ENCODE data around the gene ARPC1B. TPM values are rescaled to one million over a fixed set of nuclear protein-coding genes. Genes with fewer than 3 reads are reported as not detected.
"Not testable (repeated sequence)": the region's sequence is repeated elsewhere in the genome, so short reads cannot be mapped to it uniquely, and the experiment has no call there.

The ARPC1B gene
- total RNA-seq, 1 experiment from 2014 or later = 381 TPM

GRCh38 chr7:99375070-99375807 is 709 bp downstream of the ARPC1B start:
- H3K4me2 ChIP-seq (ENCODE audit: low read length) = peak overlapping the region; percentile 97
- H3F3A ChIP-seq (ENCODE audit: low read length, unreplicated experiment) = no peaks in the 10 kb centered on the region
- no TSS peak for BruUV-seq (replicated peaks)
- DNase-seq (peak; percentile 78), ATAC-seq (peak; percentile 70)
- H3K9me3 ChIP-seq (ENCODE audit: low read length) = no peaks in the 10 kb centered on the region
- H2AFZ ChIP-seq (ENCODE audit: low read length) = peak overlapping the region; percentile 98; the same call in 1 of the 2 replicates
- H3K27me3 ChIP-seq (ENCODE audit: low read length) = no peaks in the 10 kb centered on the region
- H3K9ac ChIP-seq (ENCODE audit: low read length) = peak overlapping the region; percentile 82
- ChIA-PET CTCF (interaction anchor here (0.9 kb wide), 1 partner anchor 40 kb away, joined by 7 read pairs; no protein-coding TSS in a partner anchor), POLR2A (ENCODE audit: unreplicated experiment) (interaction anchor here (0.6 kb wide), 1 partner anchor 64 kb away, joined by 3 read pairs; the partner anchor contains the start of gene CPSF4)
- H3K27ac ChIP-seq (ENCODE audit: low read length) = peak overlapping the region; percentile 58
- no peaks in the 10 kb centered on the region for H3K9me2 ChIP-seq (replicated peaks; ENCODE audit: low read length)
- peaks cover 9% of the 10 kb centered on the region; the same call in 1 of the 2 replicates for H3K36me3 ChIP-seq (ENCODE audit: low read depth, low read length)
- H3K4me1 ChIP-seq (ENCODE audit: insufficient read depth, low read length) = peaks cover 9% of the 10 kb centered on the region; the same call in 1 of the 2 replicates
- H3K79me2 ChIP-seq (ENCODE audit: low read length) = peaks cover 40% of the 10 kb centered on the region
- H4K20me1 ChIP-seq (ENCODE audit: low read length) = peaks cover 8% of the 10 kb centered on the region; the same call in 1 of the 2 replicates
- no peak for TF ChIP-seq CTCF (conservative IDR thresholded peaks at IDR 0.05; ENCODE audit: low read depth, low read length)
- TF ChIP-seq EZH2 (IDR thresholded peaks at IDR 0.05; ENCODE audit: low read length, unreplicated experiment) = no peak
- no peak for TF ChIP-seq EZH2phosphoT487 (IDR thresholded peaks at IDR 0.05; ENCODE audit: borderline replicate concordance, low read length)
- H3K4me3 ChIP-seq (ENCODE audit: low read length) = peak overlapping the region; percentile 87
- intact Hi-C loops (cut with micrococcal nuclease) = loop anchor here (5.0 kb wide), 1 partner anchor 163 kb away; no protein-coding TSS in a partner anchor

- Histone ChIP-seq H3K79me2 (ENCODE audit: low read length) (peaks cover 63% of the 10 kb centered on the region), H3K4me2 (ENCODE audit: low read length) (no peak overlapping the region), H3K9me2 (replicated peaks; ENCODE audit: low read length) (no peaks in the 10 kb centered on the region), H3K27ac (ENCODE audit: low read length) (no peak overlapping the region), H3K9me3 (ENCODE audit: low read length) (no peaks in the 10 kb centered on the region), H3K4me1 (ENCODE audit: insufficient read depth, low read length) (peaks cover 10% of the 10 kb centered on the region; the same call in 1 of the 2 replicates), H3K9ac (ENCODE audit: low read length) (no peak overlapping the region), H2AFZ (ENCODE audit: low read length) (no peak overlapping the region), H3K36me3 (ENCODE audit: low read depth, low read length) (peaks cover 9% of the 10 kb centered on the region), H3K4me3 (ENCODE audit: low read length) (no peak overlapping the region), H3K27me3 (ENCODE audit: low read length) (no peaks in the 10 kb centered on the region), H4K20me1 (ENCODE audit: low read length) (peaks cover 14% of the 10 kb centered on the region; the same call in 1 of the 2 replicates), H3F3A (ENCODE audit: low read length, unreplicated experiment) (no peaks in the 10 kb centered on the region)
- DNase-seq = peak; percentile 15
- intact Hi-C loops (cut with micrococcal nuclease) = loop anchor here (5.0 kb wide), 1 partner anchor 167 kb away; no protein-coding TSS in a partner anchor
- ATAC-seq = peak; percentile 3; the same call in 1 of the 2 replicates
- no TSS peak for BruUV-seq (replicated peaks)
- no peak for TF ChIP-seq EZH2 (IDR thresholded peaks at IDR 0.05; ENCODE audit: low read length, unreplicated experiment)
- no peak for TF ChIP-seq CTCF (conservative IDR thresholded peaks at IDR 0.05; ENCODE audit: low read depth, low read length)
- no peak for TF ChIP-seq EZH2phosphoT487 (IDR thresholded peaks at IDR 0.05; ENCODE audit: borderline replicate concordance, low read length)
- CTCF ChIA-PET = no interaction called here
- POLR2A ChIA-PET (ENCODE audit: unreplicated experiment) = no interaction called here
These were observed 4.6 kb downstream of the ARPC1B start for GRCh38 chr7:99379043-99379577.

GRCh38 chr7:99379693-99380031 is 5.1 kb downstream of the ARPC1B start:
- CTCF ChIA-PET; DNase-seq; H3K4me3 ChIP-seq (ENCODE audit: low read length); H3K36me3 ChIP-seq (ENCODE audit: low read depth, low read length); H3K27me3 ChIP-seq (ENCODE audit: low read length); H3K4me2 ChIP-seq (ENCODE audit: low read length); H3K9me2 ChIP-seq (replicated peaks; ENCODE audit: low read length); H2AFZ ChIP-seq (ENCODE audit: low read length); H3K4me1 ChIP-seq (ENCODE audit: insufficient read depth, low read length); H3K9ac ChIP-seq (ENCODE audit: low read length); BruUV-seq (replicated peaks); ATAC-seq; POLR2A ChIA-PET (ENCODE audit: unreplicated experiment); H3K9me3 ChIP-seq (ENCODE audit: low read length); H3K27ac ChIP-seq (ENCODE audit: low read length); H3F3A ChIP-seq (ENCODE audit: low read length, unreplicated experiment): not testable (repeated sequence)
- Histone ChIP-seq H3K79me2 (ENCODE audit: low read length) (peaks cover 63% of the 10 kb centered on the region), H4K20me1 (ENCODE audit: low read length) (peaks cover 14% of the 10 kb centered on the region; the same call in 1 of the 2 replicates)
- intact Hi-C loops (cut with micrococcal nuclease) = loop anchor here (5.0 kb wide), 1 partner anchor 167 kb away; no protein-coding TSS in a partner anchor
